GM18505 (cell line): ENCODE results near the gene SIX3.

ENCODE experiments used
- ATAC-seq: cut with Tn5 transposase; IDR thresholded peaks from one replicate; pipeline ENCODE4 v1.9.1; 2021; ENCODE audit not compliant: unreplicated experiment
- POLR2A ChIP-seq: IDR thresholded peaks from 4 replicates; pipeline ENCODE4 v1.6.1; 2011; ENCODE audit warnings: borderline replicate concordance; ENCODE audit not compliant: insufficient read depth, insufficient read length; ENCODE audit errors: extremely low read depth

The SIX3 gene

DNA sequence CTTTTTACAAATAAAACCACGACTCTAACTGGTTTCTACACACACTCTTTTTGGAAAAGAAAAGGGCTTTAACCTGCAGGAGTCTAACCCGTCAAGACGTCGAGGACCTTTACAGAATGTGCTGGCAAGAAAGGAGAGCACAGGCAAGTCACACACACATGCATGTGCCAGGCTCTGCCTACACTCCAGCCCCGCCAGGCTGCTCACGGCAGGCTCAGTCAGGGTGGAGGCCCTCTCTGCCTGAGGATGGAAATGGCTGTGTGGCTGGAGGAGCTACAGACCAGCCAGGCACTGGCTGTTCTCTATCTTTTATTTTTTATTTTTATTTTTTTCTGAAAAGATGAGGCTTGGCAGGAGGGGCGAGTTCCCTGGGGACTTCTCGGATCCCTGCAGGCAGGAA is 10.2 kb downstream of the SIX3 start:
- TF ChIP-seq POLR2A: no peak
- ATAC-seq: no peak

DNA sequence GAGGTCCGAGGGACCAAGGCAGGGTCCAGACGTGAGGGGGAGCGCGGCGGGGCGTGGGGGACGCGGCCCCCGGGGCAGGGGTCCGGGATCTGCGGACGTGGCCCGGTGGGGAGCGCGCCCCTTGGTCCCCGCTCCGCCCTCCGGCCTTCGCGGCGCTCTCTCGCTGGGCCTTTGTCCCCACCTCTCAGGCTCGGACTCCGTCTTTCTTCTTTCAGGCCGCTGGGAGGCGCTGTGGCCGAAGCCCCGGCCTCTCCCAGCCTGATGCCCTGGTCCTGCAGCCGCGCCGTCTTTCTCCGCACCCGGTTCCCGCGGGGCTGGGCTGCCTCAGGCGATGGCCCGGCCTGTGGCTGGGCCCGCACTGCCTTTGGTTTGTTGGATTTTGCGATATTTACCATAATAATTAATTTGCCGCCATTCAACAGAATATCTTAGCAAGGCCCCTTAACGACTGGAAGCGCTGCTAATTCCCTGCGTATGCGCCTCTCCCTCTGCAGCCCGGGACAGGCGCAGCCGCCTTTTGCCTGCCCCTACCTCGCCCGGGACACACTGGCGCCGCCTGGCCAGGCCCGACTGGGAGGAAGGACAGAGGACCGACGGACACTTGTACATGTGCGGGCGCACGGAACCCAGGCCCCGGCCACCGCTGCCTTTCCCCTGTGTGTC is 10.8 kb downstream of the SIX3 start:
- TF ChIP-seq POLR2A: no peak
- no peak for ATAC-seq

DNA sequence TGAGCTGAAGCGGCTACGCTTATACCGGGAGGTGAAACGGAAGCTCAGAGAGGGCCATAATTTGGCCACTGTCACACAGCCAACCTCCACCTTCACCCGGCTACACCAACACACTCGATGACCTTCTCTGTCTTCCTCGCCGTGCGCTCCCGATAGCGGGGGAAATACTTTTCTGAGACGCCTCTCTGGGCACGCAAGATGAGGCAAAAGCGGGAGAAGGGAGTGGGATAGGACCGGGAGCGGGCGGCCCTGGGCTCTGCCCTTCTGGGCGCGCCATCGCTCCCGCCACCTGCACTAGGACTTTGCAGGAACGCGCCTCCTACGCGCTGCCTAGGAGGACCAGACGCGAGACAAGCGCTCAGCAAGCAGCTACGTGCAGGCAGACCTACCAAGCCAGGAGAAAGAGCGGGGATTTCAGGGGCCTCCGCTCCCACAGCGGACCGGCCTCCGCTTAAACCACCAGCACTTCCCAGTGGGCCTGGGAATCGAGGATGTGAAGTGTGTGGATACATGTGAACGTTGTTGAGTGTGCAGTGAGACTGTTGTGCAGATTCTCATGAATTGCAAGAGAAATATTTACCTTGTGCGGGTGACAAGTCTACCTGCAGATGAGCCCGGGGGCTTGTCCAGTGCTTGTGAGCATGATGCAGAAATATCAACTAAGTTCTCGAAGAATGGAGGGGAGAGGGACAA is 11.4 kb downstream of the SIX3 start:
- TF ChIP-seq POLR2A: no peak
- ATAC-seq: no peak

DNA sequence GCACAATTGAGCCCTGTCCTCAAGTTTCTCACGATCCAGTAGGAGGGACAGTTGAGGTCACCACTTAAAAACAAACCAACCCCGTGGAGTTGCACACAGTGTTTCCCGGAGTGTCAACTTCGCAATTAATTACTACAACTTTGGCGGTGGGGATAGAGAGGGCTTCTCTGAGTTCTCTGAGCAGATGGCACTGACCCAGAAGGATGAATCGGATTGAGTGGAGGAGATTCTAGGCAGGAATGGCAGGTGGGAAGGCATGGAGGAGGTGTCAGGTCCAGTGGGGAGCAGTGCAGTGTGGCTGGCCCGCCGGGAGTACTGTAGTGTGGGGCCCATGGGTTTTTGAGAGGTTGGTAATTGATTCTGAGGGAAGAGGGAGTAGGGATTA is 12.0 kb downstream of the SIX3 start:
- ATAC-seq: no peak
- no peak for TF ChIP-seq POLR2A

DNA sequence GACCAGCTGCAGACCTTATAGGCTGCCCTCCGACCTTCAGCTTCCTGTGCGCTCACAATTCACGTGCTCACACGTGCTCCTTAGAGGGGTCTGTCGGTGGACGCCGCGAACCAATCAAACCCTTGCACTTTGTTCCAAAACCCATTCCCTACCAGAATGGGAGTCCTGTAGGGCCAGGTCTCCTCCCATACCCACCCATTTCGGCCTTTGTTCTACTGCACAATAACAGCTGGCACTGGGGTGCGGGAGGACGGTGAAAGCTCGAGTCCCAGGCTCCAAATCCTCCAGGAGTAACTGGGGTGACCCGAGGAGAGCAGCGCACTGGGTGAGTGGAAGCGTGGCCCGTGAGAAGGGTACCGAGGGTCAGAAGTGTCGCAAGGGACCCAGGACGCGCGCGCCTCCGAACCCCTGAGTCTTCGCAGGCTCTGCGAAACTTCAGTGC is 13.0 kb downstream of the SIX3 start:
- no peak for TF ChIP-seq POLR2A
- no peak for ATAC-seq

DNA sequence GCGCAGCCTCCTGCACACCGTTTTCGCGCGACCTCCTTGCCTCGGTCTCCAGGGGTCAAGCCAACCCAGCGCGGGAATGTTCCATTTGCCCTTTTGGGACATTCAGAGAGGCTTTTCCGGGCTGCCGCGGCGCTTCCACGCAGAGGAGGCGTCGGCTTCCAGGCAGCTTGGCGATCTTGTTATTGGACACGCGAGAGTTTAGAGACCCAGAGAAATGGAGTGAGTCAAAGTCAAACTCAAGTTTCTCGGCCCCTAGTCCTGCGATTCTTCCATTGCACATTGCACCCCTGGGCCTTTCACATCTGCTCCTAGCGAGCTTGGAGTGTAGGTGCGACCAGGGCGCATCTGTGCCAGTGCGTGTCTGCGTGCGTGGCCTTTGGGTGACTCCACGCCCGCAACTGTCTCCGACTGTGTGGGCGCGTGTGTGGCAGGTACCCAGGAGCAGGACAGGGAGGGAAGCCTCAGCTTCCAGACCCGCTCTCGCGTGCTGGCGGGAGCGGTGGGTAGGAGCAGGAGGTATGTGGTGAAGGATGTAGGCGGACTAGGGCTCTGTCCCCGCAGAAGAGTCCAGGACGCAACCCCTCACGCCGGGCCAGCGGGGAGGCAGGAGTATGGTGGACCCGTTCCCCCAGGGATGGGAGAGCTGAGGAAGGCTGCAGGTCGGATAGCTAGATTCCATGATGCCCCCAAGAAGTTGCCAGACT is 13.5 kb downstream of the SIX3 start:
- ATAC-seq: no peak
- TF ChIP-seq POLR2A: no peak

DNA sequence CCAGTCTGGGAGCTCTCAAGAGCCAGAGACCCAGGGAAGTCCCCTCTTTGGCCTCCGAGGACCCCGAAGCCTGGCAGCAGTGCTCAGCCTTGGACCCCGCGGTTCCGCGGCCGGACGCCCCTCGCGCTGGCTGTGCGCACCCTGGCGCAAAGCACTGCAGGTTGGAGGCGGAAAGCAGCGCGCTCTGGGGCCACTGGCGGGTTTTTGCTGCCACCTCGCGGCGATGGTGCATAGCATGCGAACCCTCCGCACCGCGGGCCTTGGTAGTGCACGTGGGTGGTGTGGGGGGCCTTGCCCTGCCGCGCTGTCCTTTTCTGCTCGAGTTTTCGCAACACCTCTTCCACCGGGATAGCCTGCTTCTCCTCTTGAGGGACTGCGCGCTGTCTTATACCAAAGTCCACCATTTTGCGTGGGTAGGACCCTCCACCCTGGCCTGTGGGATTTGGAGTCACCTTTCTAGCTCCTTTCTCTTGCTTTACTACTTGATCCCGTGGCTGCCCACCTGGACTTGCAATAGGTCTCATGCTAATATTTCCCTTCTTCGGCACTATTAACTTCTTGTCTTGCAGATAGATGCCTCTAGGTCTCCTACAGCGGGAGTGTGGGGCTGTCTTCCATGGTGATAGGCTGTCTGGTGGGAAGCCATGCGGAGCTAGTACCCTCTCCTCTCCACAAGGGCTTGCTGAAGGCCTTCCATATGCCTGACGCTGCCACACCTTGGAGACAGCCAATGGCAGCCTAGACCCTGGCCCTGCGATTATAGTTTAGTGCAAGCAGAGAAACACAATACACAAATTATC is 14.3 kb downstream of the SIX3 start:
- ATAC-seq: no peak
- no peak for TF ChIP-seq POLR2A

DNA sequence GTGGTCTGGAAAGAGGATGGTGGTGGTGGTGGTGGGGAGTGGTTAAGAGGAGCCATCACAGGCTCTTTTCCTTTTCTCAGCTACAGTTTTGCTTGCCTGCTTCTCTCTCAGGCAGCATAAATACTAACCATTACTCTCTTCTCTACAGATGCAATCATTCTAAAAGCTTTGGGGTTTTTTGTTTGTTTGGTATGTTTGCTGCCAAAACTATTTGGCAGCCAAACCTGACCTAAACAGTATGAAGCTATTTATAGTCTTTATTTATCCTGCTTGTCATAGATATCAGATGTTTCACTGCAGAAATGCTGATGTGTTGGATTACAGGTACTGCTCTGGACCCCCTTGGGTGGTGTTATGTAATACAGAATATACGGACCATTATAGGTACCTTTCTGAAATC is 15.3 kb downstream of the SIX3 start:
- no peak for ATAC-seq
- no peak for TF ChIP-seq POLR2A

DNA sequence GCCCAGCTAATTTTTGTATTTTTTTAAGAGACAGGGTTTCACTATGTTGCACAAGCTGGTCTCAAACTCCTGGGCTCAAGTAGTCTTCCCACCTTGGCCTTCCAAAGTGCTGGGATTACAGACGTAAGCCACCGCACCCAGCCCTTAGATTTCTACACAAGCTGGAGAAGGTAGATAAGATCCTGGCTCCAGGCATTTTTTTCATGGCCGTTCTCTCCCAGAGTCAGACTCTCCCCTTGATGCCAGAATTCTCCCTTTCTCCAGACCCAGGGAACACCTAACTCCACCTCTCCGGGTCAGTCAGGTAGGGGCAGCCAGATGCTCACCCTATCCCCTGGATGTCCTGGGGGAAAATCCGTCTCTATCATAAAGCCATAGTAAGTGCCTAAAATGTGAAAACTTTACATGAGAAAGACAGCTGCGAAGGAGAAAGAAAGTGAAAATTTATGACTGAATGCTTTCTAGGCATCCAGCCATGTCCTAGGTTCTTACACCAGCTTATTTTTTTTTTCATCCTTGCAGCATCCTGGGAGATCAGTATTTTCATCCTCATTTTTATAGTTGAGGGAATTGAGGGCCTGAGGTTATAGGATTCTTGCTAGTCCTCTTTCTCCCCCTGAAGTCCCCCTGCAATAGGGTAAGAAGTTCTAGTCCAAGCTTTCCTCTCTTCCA is 16.3 kb downstream of the SIX3 start:
- ATAC-seq: no peak
- TF ChIP-seq POLR2A: no peak

DNA sequence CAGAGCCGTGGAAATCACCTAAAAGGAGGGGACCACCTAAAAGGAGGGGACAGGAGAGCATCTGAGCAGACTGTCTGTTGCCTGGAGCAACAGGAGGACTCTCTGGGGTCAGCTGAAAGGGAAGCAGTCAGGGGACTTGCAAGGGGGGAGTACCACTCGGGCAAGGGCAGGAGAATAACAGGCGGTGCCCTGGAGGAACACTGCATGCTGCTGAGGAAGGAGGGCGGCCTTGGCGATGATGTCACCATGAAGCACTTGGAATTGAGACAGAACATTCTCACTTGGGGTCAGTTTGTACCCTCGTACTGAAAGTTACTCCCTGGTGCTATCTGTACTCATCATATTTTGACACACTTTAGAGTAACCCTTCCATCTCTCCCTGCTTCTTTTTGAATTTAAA is 18.4 kb downstream of the SIX3 start:
- no peak for TF ChIP-seq POLR2A
- ATAC-seq: no peak

DNA sequence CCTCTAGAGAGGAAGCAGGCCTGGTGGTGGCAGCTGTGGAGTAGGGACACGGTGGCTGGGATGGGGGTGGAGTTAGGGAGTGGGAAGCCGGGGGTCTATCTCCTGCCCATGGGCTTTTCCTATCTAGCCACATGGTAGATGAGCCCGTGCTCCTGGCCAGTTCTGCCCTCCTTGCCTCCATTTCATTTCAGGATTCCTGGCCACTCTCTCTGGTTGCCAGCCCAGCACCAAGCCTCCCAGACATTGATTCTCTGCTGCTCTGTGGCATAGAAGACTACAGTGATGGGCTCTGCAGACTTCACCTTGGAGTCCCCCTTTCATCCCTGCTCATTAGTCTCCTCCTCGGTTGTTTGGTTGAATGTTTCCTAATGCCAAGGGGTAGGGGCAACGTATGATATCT is 19.4 kb downstream of the SIX3 start:
- no peak for ATAC-seq
- TF ChIP-seq POLR2A: no peak

DNA sequence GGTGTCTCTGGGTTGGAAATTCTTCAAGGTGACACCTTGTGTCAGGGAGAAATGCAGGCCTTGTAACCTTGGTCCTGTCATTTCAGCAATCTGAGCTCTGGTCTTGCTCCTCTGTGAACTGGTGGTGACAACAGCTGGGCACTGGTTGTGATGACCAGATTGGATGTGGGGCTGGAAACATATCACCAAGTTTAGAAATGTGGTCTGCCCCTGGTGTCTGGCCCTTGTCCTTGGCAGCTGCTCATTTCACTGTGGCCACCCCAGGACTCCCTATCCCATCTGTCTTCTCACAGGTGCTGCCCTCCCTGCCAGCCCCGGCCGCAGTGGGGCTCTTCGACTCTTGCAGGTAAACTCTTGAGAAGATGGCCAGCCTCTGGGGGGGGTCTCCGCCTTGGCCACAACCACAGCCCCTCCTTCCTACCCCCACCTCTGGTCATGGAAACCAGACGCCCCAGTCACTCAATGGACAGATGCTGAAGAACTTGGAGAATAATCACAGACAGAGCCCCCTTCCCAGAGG is 20.7 kb downstream of the SIX3 start:
- ATAC-seq: no peak
- TF ChIP-seq POLR2A: no peak
